Measurements from ENCODE around the gene LHFPL6. TPM values are rescaled to one million over a fixed set of nuclear protein-coding genes. Genes with fewer than 3 reads are reported as not detected.

Gene LHFPL6
- total and polyA plus RNA-seq, 11 donors, result 34.4 to 74.4 (median 53.2) TPM

- Histone ChIP-seq H3K27me3 (no peaks in the 10 kb centered on the region), H3K4me1 (peaks cover 0 to 40% (median 20%) of the 10 kb centered on the region in 12 donors), H3K4me3 (no peak overlapping the region), H3K27ac (no peak overlapping the region), H3K36me3 (peaks cover 0 to 10% (median 0%) of the 10 kb centered on the region in 9 donors), H3K9me3 (no peaks in the 10 kb centered on the region)
- WGBS, 4 donors, result 95 to 98% (median 97%) methylated on average over 4 of the region's 4 CpGs
- no peak for DNase-seq
- intact Hi-C loops (cut with DNase I), result no loop called here
- ATAC-seq, result no peak
- TF ChIP-seq CTCF (IDR thresholded peaks at IDR 0.05), result no peak
Measured at GRCh38 chr13:39379667-39380655, 223.0 kb downstream of the LHFPL6 start.

- intact Hi-C loops (cut with DNase I), result no loop called here
- TF ChIP-seq CTCF (IDR thresholded peaks at IDR 0.05) (no peak), POLR2A (IDR thresholded peaks at IDR 0.05) (no peak)
- H3K9me3 ChIP-seq, result no peaks in the 10 kb centered on the region
- H3K4me3 ChIP-seq, result no peak overlapping the region
- H3K36me3 ChIP-seq, result peaks cover 0 to 10% (median 0%) of the 10 kb centered on the region in 9 donors
- peaks cover 0 to 36% (median 17%) of the 10 kb centered on the region in 12 donors for H3K4me1 ChIP-seq
- DNase-seq (no peak), ATAC-seq (no peak)
- WGBS, 4 donors, result 80 to 89% (median 83%) methylated on average over 2 of the region's 2 CpGs
- no peaks in the 10 kb centered on the region for H3K27me3 ChIP-seq
- H3K27ac ChIP-seq, result no peak overlapping the region
Measured at GRCh38 chr13:39379118-39379517, 223.9 kb downstream of the LHFPL6 start.

DNA sequence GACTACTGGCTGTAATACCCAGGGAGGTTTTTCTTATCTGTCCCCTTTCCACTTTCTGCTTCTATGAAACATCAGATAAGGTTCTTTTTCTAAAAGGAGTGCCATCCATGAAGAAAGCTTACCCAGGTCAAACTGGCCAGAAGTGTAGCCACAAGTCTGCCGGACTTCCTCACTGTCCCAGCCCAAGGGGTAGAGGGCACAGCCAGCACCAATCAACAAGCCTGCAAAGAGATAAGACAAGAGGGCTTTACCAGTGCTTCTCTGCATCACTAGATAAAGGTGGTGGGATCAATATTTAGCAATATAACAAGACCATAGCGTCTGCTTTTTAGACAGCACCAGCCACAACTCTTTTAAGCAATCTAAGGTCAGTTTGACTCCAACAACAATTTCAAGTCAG is 224.7 kb downstream of the LHFPL6 start:
- no peak overlapping the region for H3K4me3 ChIP-seq
- intact Hi-C loops (cut with DNase I), result no loop called here
- ATAC-seq (no peak), DNase-seq (no peak)
- H3K4me1 ChIP-seq, result peaks cover 0 to 33% (median 15%) of the 10 kb centered on the region in 12 donors
- H3K27me3 ChIP-seq, result no peaks in the 10 kb centered on the region
- WGBS, 4 donors, result 58 to 72% (median 62%) methylated on average over 2 of the region's 2 CpGs
- TF ChIP-seq CTCF (IDR thresholded peaks at IDR 0.05), result no peak
- no peak for TF ChIP-seq POLR2A (IDR thresholded peaks at IDR 0.05)
- no peak overlapping the region for H3K27ac ChIP-seq
- peaks cover 0 to 10% (median 0%) of the 10 kb centered on the region in 9 donors for H3K36me3 ChIP-seq
- H3K9me3 ChIP-seq, result no peaks in the 10 kb centered on the region

DNA sequence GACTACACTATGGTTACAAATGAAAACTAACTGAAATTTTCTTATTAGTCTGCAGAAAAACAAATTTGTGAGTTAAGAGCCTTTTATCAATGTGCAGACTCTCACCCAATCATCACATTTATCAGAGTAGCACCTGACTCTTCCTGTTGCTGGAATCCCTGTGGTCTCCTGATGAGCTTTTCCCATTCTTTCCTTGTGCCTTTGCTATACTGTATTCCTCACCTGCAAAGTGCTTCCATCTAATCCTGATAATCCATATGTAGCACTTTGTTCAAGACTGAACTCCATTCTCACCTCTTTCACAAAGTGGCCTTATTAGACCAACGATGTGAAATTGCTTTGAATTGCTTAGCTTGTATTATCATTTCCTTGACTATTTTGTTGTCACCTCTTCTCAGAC is 225.3 kb downstream of the LHFPL6 start:
- intact Hi-C loops (cut with DNase I), result no loop called here
- no peak for ATAC-seq
- H3K4me1 ChIP-seq, result peaks cover 0 to 39% (median 15%) of the 10 kb centered on the region in 12 donors
- 61 to 85% (median 77%) methylated on average over 1 of the region's 1 CpG for WGBS, 4 donors
- no peak overlapping the region for H3K4me3 ChIP-seq
- no peak for TF ChIP-seq CTCF (IDR thresholded peaks at IDR 0.05)
- TF ChIP-seq POLR2A (IDR thresholded peaks at IDR 0.05), result no peak
- H3K36me3 ChIP-seq, result peaks cover 0 to 10% (median 0%) of the 10 kb centered on the region in 9 donors
- no peak for DNase-seq
- no peak overlapping the region for H3K27ac ChIP-seq
- H3K27me3 ChIP-seq, result no peaks in the 10 kb centered on the region
- no peaks in the 10 kb centered on the region for H3K9me3 ChIP-seq
